Measurements from ENCODE around the gene TMEM245. TPM values are rescaled to one million over a fixed set of nuclear protein-coding genes. Genes with fewer than 3 reads are reported as not detected.

The TMEM245 gene
- total and polyA plus RNA-seq, 10 of the 15 experiments (the other 5 are each of a cell fraction or from before 2014, with no cell fraction given): 7.4 to 36.1 (median 19.0) TPM

- 97% methylated on average over 2 of the region's 2 CpGs for WGBS (ENCODE audit: insufficient coverage, insufficient replicate concordance, low lambda C conversion rate, missing lambda C conversion rate)
- H3K9me3 ChIP-seq (replicated peaks; ENCODE audit: control insufficient read depth, insufficient read depth, low read length): peaks cover 6% of the 10 kb centered on the region
- in situ Hi-C loops (cut with MboI) (no loop called here), intact Hi-C loops (cut with micrococcal nuclease; ENCODE audit: unreplicated experiment) (no loop called here)
- ATAC-seq: no peak
- SMC1A ChIA-PET (ENCODE audit: uncharacterized antibody, unreplicated experiment): interaction anchor here (1.9 kb wide), 1 partner anchor 15 kb away, joined by 6 read pairs; no protein-coding TSS in a partner anchor
- H3K4me3 ChIP-seq: no peak overlapping the region
- H2AFZ ChIP-seq (ENCODE audit: control insufficient read depth, low read depth, low read length): no peak overlapping the region
- H3K27ac ChIP-seq (ENCODE audit: control insufficient read depth, insufficient read depth): no peak overlapping the region
- RAD21 ChIA-PET (ENCODE audit: unreplicated experiment): no interaction called here
- TF ChIP-seq REST (IDR thresholded peaks at IDR 0.05; ENCODE audit: low read depth, low read length) (no peak), ATF7 (IDR thresholded peaks at IDR 0.05; ENCODE audit: low read depth) (no peak), NR2C1 (IDR thresholded peaks at IDR 0.05) (no peak), RB1 (IDR thresholded peaks at IDR 0.05; ENCODE audit: borderline replicate concordance) (no peak), GABPA (IDR thresholded peaks at IDR 0.05; ENCODE audit: low read depth) (no peak), YBX1 (IDR thresholded peaks at IDR 0.05) (no peak), IRF4 (IDR thresholded peaks at IDR 0.05; ENCODE audit: low read depth, low read length) (no peak), CREM (IDR thresholded peaks at IDR 0.05; ENCODE audit: low read depth) (no peak), ASH2L (IDR thresholded peaks at IDR 0.05; ENCODE audit: borderline replicate concordance, low read depth) (no peak), CBX5 (IDR thresholded peaks at IDR 0.05; ENCODE audit: low read depth) (no peak), NFXL1 (IDR thresholded peaks at IDR 0.05; ENCODE audit: borderline replicate concordance) (no peak), MYC (IDR thresholded peaks at IDR 0.05; ENCODE audit: insufficient read depth, insufficient read length, insufficient replicate concordance, low read length, severe bottlenecking) (no peak), FOS (IDR thresholded peaks at IDR 0.05; ENCODE audit: borderline replicate concordance, extremely low read depth, insufficient read length) (no peak), ZNF592 (IDR thresholded peaks at IDR 0.05) (no peak), CBX3 (IDR thresholded peaks at IDR 0.05; ENCODE audit: borderline replicate concordance, low read depth) (no peak), NR2F1 (conservative IDR thresholded peaks at IDR 0.05) (no peak), SIN3A (IDR thresholded peaks at IDR 0.05; ENCODE audit: low read depth, low read length) (no peak)
- no peaks in the 10 kb centered on the region for H3K36me3 ChIP-seq (ENCODE audit: control insufficient read depth in 2 of 2, insufficient read depth in 2 of 2, low read length in 1 of 2)
- POLR2A ChIA-PET: no interaction called here
- no peaks in the 10 kb centered on the region for H3K79me2 ChIP-seq (ENCODE audit: control insufficient read depth, insufficient read depth, low read length)
- DNase-seq (ENCODE audit: low read depth, low spot score): no peak
- no TSS peak for BruUV-seq (replicated peaks)
- H4K20me1 ChIP-seq (ENCODE audit: control insufficient read depth, insufficient read depth): no peaks in the 10 kb centered on the region
- FAIRE-seq: no peak
- H3K27me3 ChIP-seq (replicated peaks in 1 of 2; ENCODE audit: control insufficient read depth in 2 of 2, insufficient read depth in 2 of 2, low read length in 1 of 2): no peaks in the 10 kb centered on the region
- H3K4me2 ChIP-seq (ENCODE audit: control insufficient read depth, insufficient read depth): no peak overlapping the region
- no peak overlapping the region for H3K9ac ChIP-seq (ENCODE audit: control insufficient read depth, insufficient read depth, low read length)
- CTCF ChIA-PET: no interaction called here
- no peaks in the 10 kb centered on the region for H3K4me1 ChIP-seq (ENCODE audit: control insufficient read depth, insufficient read depth, low read length)
Measured at GRCh38 chr9:109003116-109003515, 116.6 kb downstream of the TMEM245 start.
